Gastroesophageal sphincter (tissue), 4 donors: ENCODE measurements around the gene IRF2. TPM values are rescaled to one million over a fixed set of nuclear protein-coding genes. Genes with fewer than 3 reads are reported as not detected.
A peak's percentile ranks its signal among the peaks of the same experiment; 100 is the strongest.

ENCODE experiments used
- ATAC-seq: fragments of 150-250 bp; one replicate; pipeline ENCODE4 v1.9.1; 2016; ENCODE audit warnings: mild to moderate bottlenecking, moderate library complexity
- H3K27ac ChIP-seq, 4 donors: fragments of 200-600 bp; sonication (generic) in 3 of 4; 1 replicate in 3 of 4; 2 replicates in 1 of 4; pipeline ENCODE4 v1.5.1; 2016 to 2019
- H3K27me3 ChIP-seq: fragments of 200-600 bp; sonication (generic); one replicate; pipeline ENCODE4 v1.5.1; 2019
- H3K36me3 ChIP-seq, 2 donors: fragments of 200-600 bp; sonication (generic); one replicate each; pipeline ENCODE4 v1.5.1; 2019; ENCODE audit warnings: control low read depth in 1 of 2
- H3K4me1 ChIP-seq, 3 donors: fragments of 200-600 bp; sonication (generic); 1 replicate in 2 of 3; 2 replicates in 1 of 3; pipeline ENCODE4 v1.5.1; 2016 to 2019; ENCODE audit warnings: control low read depth in 2 of 3
- H3K4me3 ChIP-seq, 2 donors: fragments of 200-600 bp; sonication (generic); one replicate each; pipeline ENCODE4 v1.5.1; 2019; ENCODE audit warnings: mild to moderate bottlenecking in 1 of 2, moderate library complexity in 1 of 2
- H3K9me3 ChIP-seq, 3 donors: fragments of 200-600 bp; sonication (generic); one replicate each; pipeline ENCODE4 v1.5.1; 2017 to 2019; ENCODE audit warnings: control low read depth in 2 of 3
- EP300 ChIP-seq: sonication (generic); formaldehyde crosslinking; IDR thresholded peaks from one replicate; pipeline ENCODE4 v1.6.1; 2017; ENCODE audit warnings: antibody characterized with exemption, mild to moderate bottlenecking
- POLR2A ChIP-seq, 2 donors: fragments of 450-650 bp; IDR thresholded peaks; one replicate each; pipeline ENCODE4 v1.6.1; 2017; ENCODE audit warnings: antibody characterized with exemption in 2 of 2, mild to moderate bottlenecking in 2 of 2, moderate library complexity in 1 of 2
- POLR2AphosphoS5 ChIP-seq: sonication (generic); formaldehyde crosslinking; IDR thresholded peaks from one replicate; pipeline ENCODE4 v1.6.1; 2017; ENCODE audit warnings: antibody characterized with exemption
- WGBS, 2 donors: methylation state at CpG; one replicate each; pipeline ENCODE4 v1.1.5; 2018; ENCODE audit warnings: low coverage in 1 of 2; 5-methylcytosine and 5-hydroxymethylcytosine counted together
- total RNA-seq, 4 donors: library from RNA; depleted of rRNA; stranded (reverse); fragments of >200 nt; gene quantifications; one replicate each; pipeline ENCODE4 v1.1.0, GENCODE V29; 2016
- TF ChIP-seq, protein P1 (sequence below), 4 experiments: fragments of 200-600 bp in 2 of 4; fragments of 450-650 bp in 2 of 4; sonication (generic) in 1 of 4; IDR thresholded peaks; one replicate each; pipeline ENCODE4 v1.5.1; 2017 to 2019; ENCODE audit warnings: antibody characterized with exemption in 4 of 4, mild to moderate bottlenecking in 2 of 4, moderate library complexity in 2 of 4

IRF2 gene
- total RNA-seq, 4 donors from 2014 or later, result 34.1 to 41.7 (median 35.4) TPM

DNA sequence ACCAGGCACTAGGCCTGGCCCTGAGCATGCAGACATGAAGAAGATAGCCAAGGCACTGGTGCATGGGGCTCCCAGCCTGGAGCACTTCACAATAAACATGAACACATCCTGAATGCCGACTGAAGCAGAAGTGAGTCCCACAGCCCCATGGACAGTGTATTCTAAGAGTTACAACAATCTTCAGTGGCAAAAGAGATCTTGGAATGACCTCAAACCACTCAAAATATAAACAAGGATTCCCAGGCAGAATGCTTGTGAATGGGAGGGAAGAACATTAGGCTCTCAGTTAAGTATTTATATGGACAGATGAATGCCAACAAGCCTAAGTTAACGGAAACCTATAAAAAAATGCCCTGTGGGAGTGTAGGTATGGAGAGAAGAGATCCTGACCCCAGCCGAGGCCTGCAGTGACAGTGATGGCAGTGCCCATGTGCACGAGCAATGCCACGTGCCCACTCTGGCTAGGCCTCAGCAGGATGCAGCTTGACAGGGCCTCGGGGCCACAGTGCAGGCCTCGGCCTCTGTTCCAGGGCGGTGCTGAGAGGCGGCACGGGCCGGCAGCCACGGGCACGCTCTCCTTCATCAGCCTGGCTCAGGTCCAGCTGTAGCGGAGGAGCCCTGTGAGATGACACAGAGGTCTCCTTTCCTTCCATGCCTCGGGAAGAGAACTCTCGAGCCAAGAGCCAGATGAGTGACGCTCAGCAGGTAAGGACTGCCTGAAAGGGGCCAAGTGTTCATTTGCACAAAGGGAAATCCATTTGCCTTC is 49.2 kb downstream of the IRF2 start:
- H3K4me1 ChIP-seq, result peaks cover 0 to 48% (median 6%) of the 10 kb centered on the region in 3 donors
- H3K27me3 ChIP-seq, result no peaks in the 10 kb centered on the region
- H3K27ac ChIP-seq, result peak overlapping the region in 2 of 4 donors; percentile 27 to 32
- H3K36me3 ChIP-seq, result peaks cover 0 to 49% of the 10 kb centered on the region in 2 donors
- ATAC-seq, result peak; percentile 23
- H3K4me3 ChIP-seq, result no peak overlapping the region
- 60 to 65% methylated on average over 4 to 13 of the region's 17 CpGs for WGBS, 2 donors
- H3K9me3 ChIP-seq, result no peaks in the 10 kb centered on the region
- TF ChIP-seq, protein P1, sequence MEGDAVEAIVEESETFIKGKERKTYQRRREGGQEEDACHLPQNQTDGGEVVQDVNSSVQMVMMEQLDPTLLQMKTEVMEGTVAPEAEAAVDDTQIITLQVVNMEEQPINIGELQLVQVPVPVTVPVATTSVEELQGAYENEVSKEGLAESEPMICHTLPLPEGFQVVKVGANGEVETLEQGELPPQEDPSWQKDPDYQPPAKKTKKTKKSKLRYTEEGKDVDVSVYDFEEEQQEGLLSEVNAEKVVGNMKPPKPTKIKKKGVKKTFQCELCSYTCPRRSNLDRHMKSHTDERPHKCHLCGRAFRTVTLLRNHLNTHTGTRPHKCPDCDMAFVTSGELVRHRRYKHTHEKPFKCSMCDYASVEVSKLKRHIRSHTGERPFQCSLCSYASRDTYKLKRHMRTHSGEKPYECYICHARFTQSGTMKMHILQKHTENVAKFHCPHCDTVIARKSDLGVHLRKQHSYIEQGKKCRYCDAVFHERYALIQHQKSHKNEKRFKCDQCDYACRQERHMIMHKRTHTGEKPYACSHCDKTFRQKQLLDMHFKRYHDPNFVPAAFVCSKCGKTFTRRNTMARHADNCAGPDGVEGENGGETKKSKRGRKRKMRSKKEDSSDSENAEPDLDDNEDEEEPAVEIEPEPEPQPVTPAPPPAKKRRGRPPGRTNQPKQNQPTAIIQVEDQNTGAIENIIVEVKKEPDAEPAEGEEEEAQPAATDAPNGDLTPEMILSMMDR (IDR thresholded peaks at IDR 0.05), result no peak
- TF ChIP-seq POLR2A (IDR thresholded peaks at IDR 0.05), result no peak
- TF ChIP-seq EP300, result no peak
- TF ChIP-seq POLR2AphosphoS5, result no peak

DNA sequence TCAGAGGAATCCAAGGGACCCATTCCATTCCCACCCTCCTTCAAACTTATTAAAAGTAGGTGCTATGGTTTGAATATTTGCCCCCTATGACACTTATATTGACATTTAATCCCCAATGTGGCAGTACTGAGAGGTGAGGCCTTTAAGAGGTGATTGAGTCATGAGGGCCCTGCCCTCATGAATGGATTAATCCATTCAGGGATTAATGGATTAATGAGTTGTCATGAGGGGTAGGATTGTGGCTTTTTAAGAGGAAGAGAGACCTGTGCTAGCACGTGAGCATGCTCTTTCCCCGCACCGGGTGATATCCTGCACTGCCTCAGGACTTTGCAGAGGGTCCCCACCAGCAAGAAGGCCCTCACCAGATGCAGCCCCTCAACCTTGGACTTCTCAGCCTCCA is 50.1 kb downstream of the IRF2 start:
- ATAC-seq, result no peak
- no peaks in the 10 kb centered on the region for H3K9me3 ChIP-seq
- H3K27ac ChIP-seq, result no peak overlapping the region
- WGBS, 2 donors, result 81 to 90% methylated on average over 3 of the region's 3 CpGs
- no peak overlapping the region for H3K4me3 ChIP-seq
- H3K27me3 ChIP-seq, result no peaks in the 10 kb centered on the region
- peaks cover 0 to 52% of the 10 kb centered on the region in 2 donors for H3K36me3 ChIP-seq
- H3K4me1 ChIP-seq, result peaks cover 0 to 42% (median 6%) of the 10 kb centered on the region in 3 donors
- TF ChIP-seq EP300 (no peak), POLR2A (IDR thresholded peaks at IDR 0.05) (no peak), POLR2AphosphoS5 (no peak)

DNA sequence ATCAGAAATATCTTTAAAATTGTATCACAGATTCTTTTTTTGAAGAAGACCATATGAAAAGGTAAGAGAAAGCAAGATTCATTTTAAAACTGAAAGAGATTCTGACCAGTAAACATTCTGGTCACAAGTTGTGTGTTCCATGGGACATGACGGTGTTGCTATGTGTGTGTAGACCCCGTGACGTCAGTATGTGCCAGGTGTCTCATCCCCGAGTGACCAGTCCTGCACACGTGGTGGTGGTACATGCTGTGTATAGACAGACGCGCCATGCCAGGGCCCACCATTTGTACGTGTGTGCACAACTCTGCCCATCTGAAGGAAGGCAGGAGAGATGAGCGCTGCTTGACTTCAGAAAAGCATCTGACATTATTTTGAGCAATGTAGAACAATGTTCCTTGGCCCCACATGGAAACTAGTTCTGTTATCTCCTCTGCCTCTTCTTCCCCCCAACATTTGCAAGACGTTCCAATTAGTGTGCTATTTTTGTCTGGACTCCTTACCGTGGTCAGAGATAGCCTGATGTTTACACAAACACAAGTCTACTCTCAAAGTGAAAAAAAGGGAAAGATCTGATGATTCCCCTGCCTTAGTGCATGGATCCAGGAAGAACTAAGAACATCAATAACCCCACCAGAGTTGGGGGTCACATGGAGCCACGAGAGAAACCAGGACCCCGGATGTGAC is 51.2 kb downstream of the IRF2 start:
- no peak for ATAC-seq
- Histone ChIP-seq H3K36me3 (peaks cover 0 to 56% of the 10 kb centered on the region in 2 donors), H3K27ac (no peak overlapping the region)

DNA sequence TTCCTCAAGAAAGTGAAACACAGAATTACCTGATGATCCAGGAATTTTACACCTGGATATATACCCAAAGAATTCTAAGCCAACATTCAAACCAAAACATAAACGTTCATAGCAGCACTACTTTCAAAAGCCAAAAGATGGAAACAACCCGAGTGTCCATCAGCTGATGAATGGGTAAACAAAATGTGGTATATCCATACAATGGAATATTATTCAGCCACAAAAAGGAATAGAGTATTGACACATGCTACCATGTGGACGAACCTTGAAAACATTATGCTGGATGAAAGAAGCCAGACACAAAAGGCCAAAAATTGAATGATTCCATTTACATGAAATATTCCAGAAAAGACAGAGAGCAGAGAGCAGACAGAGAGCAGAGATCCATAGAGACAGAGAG is 52.0 kb downstream of the IRF2 start:
- Histone ChIP-seq H3K4me1 (peaks cover 0 to 39% (median 6%) of the 10 kb centered on the region in 3 donors), H3K9me3 (no peaks in the 10 kb centered on the region), H3K27ac (no peak overlapping the region), H3K27me3 (no peaks in the 10 kb centered on the region), H3K4me3 (no peak overlapping the region), H3K36me3 (peaks cover 0 to 56% of the 10 kb centered on the region in 2 donors)
- TF ChIP-seq POLR2AphosphoS5 (no peak), POLR2A (IDR thresholded peaks at IDR 0.05) (no peak), EP300 (no peak)
- TF ChIP-seq, protein P1 (IDR thresholded peaks at IDR 0.05), result no peak
- 73% methylated on average over 3 of the region's 3 CpGs for WGBS, 2 donors
- no peak for ATAC-seq

More for the DNA sequence above, 51.2 kb downstream of the IRF2 start:
- TF ChIP-seq EP300 (no peak), POLR2A (IDR thresholded peaks at IDR 0.05) (no peak), POLR2AphosphoS5 (no peak)
- TF ChIP-seq, protein P1 (IDR thresholded peaks at IDR 0.05), result no peak
- H3K4me1 ChIP-seq, result peaks cover 0 to 39% (median 6%) of the 10 kb centered on the region in 3 donors
- H3K4me3 ChIP-seq, result no peak overlapping the region
- WGBS, 2 donors, result 50 to 71% methylated on average over 3 to 11 of the region's 13 CpGs
- H3K27me3 ChIP-seq, result no peaks in the 10 kb centered on the region
- no peaks in the 10 kb centered on the region for H3K9me3 ChIP-seq

DNA sequence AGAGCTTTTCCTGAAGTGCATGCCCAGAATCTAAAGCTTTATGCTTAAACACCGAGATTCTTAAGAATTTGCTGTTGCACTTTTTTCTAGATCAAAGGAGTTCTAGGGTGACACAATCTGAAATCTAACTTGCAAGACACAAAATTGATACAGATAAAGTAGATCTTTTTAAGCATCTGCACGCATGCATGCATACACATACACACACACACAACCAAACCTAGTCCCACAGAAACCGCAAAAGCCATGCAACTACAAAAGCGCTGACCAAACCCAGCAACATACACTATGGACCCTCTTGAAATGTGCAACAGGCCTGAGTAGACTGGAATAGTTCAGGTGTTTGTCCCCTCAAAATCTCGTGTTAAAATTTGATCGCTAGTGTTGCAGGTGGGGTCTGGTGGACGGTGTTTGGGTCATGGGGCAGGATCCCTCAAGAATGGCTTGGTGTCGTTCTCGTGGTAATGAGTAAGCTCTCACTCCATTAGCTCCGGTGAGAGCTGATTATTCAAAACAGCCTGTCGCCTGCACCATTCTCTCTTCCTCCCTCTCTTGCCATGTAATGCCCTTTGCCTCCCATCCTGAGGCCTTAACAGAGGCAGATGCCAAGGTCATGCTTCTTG is 52.7 kb downstream of the IRF2 start:
- no peak overlapping the region for H3K4me3 ChIP-seq
- peaks cover 0 to 53% of the 10 kb centered on the region in 2 donors for H3K36me3 ChIP-seq
- peaks cover 0 to 45% (median 6%) of the 10 kb centered on the region in 3 donors for H3K4me1 ChIP-seq
- no peaks in the 10 kb centered on the region for H3K9me3 ChIP-seq
- no peak overlapping the region for H3K27ac ChIP-seq
- TF ChIP-seq POLR2A (IDR thresholded peaks at IDR 0.05), result no peak
- 95 to 96% methylated on average over 5 to 11 of the region's 11 CpGs for WGBS, 2 donors
- no peak for ATAC-seq
- H3K27me3 ChIP-seq, result no peaks in the 10 kb centered on the region
